ENCODE data around the gene ESR2.
A peak's percentile ranks its signal among the peaks of the same experiment; 100 is the strongest.
"Not testable (repeated sequence)": the region's sequence is repeated elsewhere in the genome, so short reads cannot be mapped to it uniquely, and the experiment has no call there.

The ESR2 gene

DNA sequence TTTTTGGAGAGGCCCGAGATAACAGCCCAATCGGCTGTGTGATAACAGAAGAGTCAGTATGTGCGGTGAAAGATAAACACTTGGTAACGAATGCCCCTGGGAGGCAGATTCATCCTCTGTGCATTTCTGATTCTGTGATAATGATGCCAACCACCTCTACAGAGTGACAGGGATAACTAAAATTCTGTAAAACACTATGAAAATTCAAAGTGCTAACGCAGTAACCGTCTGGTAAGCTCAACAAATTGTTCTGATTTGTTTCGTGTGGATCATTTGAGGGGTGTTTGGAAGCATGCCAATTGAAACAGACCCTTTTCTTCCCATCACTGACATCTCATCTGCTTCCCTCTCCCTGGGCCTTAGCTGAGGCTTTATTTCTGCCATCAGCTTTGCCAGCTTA, 76.3 kb downstream of the ESR2 start:
- no peak for DNase-seq (ENCODE audit: low read depth in 2 of 2)
- H3K4me3 ChIP-seq (replicated peaks in 1 of 2; ENCODE audit: low read depth in 2 of 2, low read length in 2 of 2), result no peak overlapping the region
- TF ChIP-seq, protein P1, sequence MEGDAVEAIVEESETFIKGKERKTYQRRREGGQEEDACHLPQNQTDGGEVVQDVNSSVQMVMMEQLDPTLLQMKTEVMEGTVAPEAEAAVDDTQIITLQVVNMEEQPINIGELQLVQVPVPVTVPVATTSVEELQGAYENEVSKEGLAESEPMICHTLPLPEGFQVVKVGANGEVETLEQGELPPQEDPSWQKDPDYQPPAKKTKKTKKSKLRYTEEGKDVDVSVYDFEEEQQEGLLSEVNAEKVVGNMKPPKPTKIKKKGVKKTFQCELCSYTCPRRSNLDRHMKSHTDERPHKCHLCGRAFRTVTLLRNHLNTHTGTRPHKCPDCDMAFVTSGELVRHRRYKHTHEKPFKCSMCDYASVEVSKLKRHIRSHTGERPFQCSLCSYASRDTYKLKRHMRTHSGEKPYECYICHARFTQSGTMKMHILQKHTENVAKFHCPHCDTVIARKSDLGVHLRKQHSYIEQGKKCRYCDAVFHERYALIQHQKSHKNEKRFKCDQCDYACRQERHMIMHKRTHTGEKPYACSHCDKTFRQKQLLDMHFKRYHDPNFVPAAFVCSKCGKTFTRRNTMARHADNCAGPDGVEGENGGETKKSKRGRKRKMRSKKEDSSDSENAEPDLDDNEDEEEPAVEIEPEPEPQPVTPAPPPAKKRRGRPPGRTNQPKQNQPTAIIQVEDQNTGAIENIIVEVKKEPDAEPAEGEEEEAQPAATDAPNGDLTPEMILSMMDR (IDR thresholded peaks at IDR 0.05; ENCODE audit: low read depth, low read length), result no peak

GRCh38 chr14:64217308-64217707, 76.9 kb downstream of the ESR2 start:
- H3K4me3 ChIP-seq (replicated peaks in 1 of 2; ENCODE audit: low read depth in 2 of 2, low read length in 2 of 2), result no peak overlapping the region
- DNase-seq (ENCODE audit: low read depth in 2 of 2), result peak in 1 of 2 donors; percentile 32
- TF ChIP-seq, protein P1 (IDR thresholded peaks at IDR 0.05; ENCODE audit: low read depth, low read length), result no peak

DNA sequence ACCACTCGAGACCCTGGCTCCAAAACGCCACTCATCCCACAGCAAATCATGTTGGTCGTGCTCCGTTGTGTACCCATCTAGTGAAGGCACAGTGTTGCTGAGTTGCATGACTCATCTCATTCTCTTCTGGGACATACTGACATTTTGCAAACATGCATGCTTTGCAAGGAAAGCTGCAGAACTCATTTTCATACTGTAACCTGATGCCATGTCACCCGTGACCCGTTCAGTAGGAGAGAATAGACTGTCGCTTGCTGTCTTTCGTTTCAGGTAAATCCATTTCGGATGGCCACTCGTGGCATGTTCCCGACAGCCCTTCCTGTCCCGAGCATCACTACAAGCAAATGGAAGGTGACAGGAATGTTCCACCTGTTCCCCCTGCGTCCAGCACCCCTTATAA, 78.2 kb downstream of the ESR2 start:
- no peak for DNase-seq (ENCODE audit: low read depth in 2 of 2)
- TF ChIP-seq, protein P1 (IDR thresholded peaks at IDR 0.05; ENCODE audit: low read depth, low read length), result no peak
- H3K4me3 ChIP-seq (replicated peaks in 1 of 2; ENCODE audit: low read depth in 2 of 2, low read length in 2 of 2), result no peak overlapping the region

DNA sequence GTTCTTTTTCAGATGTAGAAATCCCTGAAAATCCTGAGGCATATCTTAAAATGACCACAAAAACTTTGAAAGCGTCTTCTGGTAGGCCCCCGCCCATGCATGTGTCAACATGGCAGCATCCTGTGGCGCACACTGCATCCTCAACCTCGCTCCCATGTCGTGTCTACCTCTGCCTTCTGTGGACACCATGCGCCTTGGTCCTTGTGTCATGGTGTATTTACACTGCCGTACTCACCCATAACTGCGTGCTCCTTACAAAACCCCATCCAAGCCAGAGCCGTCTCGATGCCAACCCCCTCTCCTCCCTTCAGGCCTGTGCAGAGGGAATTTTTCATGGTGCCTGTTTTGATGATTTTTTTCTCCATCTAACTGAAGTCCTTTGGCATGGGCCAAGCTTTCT, 78.9 kb downstream of the ESR2 start:
- H3K4me3 ChIP-seq (replicated peaks in 1 of 2; ENCODE audit: low read depth in 2 of 2, low read length in 2 of 2), result no peak overlapping the region
- no peak for DNase-seq (ENCODE audit: low read depth in 2 of 2)
- TF ChIP-seq, protein P1 (IDR thresholded peaks at IDR 0.05; ENCODE audit: low read depth, low read length), result no peak

DNA sequence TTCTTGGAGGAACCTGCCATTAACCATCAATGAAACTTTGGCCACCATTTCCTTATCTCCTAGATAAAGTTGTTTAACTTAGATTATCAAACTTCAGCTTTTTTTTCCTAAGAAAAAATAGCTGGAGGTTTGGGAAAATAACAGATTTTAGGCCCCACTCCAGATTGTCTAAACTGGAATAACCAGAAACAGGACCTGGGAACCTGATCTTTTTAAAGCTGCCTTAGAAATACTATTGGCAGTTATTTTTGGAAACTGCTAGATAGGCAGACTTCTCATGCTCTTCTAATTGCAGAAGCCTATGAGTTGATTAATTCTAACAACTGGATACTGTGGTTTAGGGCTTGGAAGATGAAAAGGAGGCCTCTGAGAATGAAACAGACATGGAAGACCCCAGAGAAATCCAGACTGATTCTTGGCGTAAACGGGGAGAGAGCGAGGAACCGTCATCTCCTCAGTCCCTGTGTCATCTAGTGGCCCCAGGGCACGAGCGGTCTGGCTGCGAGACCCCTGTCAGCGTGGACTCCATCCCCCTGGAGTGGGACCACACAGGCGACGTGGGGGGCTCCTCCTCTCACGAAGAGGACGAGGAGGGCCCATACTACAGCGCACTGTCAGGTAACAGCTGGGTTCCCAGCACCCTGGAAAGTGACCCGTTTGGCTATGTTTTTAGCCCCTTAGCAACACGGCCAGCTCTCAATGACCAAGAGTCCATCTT, 80.2 kb downstream of the ESR2 start:
- TF ChIP-seq, protein P1 (IDR thresholded peaks at IDR 0.05; ENCODE audit: low read depth, low read length), result no peak

DNA sequence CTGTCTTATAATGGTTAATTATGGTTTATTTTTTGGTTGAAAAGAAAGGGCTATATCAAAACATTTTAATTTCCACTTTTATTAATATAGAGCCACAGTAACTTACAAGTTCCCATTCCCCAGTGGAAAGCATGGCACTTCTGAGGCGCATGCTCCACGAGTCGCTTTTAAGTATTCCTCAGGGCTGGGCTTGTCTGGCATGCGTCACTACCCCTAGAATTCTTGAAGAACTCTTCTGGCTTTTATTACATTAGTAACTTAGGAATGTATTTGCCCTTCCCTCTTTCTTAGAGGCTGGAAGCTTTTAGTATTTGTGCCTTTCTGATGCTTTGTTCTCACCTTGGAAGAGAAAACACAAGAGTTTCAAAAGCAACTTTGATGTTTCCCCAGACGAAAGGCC, 81.1 kb downstream of the ESR2 start:
- TF ChIP-seq, protein P1 (IDR thresholded peaks at IDR 0.05; ENCODE audit: low read depth, low read length), result no peak
- DNase-seq (ENCODE audit: low read depth in 2 of 2), result no peak
- no peak overlapping the region for H3K4me3 ChIP-seq (replicated peaks in 1 of 2; ENCODE audit: low read depth in 2 of 2, low read length in 2 of 2)

More for the DNA sequence above, 80.2 kb downstream of the ESR2 start:
- no peak for DNase-seq (ENCODE audit: low read depth in 2 of 2)
- no peak overlapping the region for H3K4me3 ChIP-seq (replicated peaks in 1 of 2; ENCODE audit: low read depth in 2 of 2, low read length in 2 of 2)

DNA sequence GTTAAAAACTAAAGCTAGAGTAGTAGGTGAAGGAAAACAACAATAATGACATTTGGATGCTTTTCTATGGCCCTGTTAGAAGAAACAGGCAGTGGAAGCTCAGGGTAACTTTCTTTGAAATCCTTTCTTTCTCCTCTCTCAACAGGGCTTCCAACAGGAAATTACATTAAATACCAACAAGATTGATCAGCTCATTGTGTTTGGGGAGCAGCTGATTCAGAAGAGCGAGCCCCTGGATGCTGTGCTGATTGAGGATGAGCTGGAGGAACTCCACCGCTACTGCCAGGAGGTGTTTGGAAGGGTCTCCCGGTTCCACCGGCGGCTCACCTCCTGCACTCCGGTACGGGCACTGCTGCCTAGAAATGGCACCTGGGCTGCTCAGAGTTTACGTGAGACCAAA, 81.5 kb downstream of the ESR2 start:
- peak in 1 of 2 donors; percentile 22 for DNase-seq (ENCODE audit: low read depth in 2 of 2)

GRCh38 chr14:64210912-64211311, 83.3 kb downstream of the ESR2 start:
- H3K4me3 ChIP-seq (replicated peaks in 1 of 2; ENCODE audit: low read depth in 2 of 2, low read length in 2 of 2); DNase-seq (ENCODE audit: low read depth in 2 of 2): not testable (repeated sequence)

More for the DNA sequence above, 81.5 kb downstream of the ESR2 start:
- TF ChIP-seq, protein P1 (IDR thresholded peaks at IDR 0.05; ENCODE audit: low read depth, low read length), result no peak
- no peak overlapping the region for H3K4me3 ChIP-seq (replicated peaks in 1 of 2; ENCODE audit: low read depth in 2 of 2, low read length in 2 of 2)

Data from cardiac fibroblast (primary cell).